ENCODE data around the gene USP12. TPM values are rescaled to one million over a fixed set of nuclear protein-coding genes. Genes with fewer than 3 reads are reported as not detected.
"Not testable (repeated sequence)": the region's sequence is repeated elsewhere in the genome, so short reads cannot be mapped to it uniquely, and the experiment has no call there.

USP12 gene
- total RNA-seq, 1 donor from 2014 or later, result 25.2 TPM

GRCh38 chr13:27080018-27080948 lies 91.3 kb downstream of the USP12 start:
- no peak for DNase-seq (ENCODE audit: low spot score)

DNA sequence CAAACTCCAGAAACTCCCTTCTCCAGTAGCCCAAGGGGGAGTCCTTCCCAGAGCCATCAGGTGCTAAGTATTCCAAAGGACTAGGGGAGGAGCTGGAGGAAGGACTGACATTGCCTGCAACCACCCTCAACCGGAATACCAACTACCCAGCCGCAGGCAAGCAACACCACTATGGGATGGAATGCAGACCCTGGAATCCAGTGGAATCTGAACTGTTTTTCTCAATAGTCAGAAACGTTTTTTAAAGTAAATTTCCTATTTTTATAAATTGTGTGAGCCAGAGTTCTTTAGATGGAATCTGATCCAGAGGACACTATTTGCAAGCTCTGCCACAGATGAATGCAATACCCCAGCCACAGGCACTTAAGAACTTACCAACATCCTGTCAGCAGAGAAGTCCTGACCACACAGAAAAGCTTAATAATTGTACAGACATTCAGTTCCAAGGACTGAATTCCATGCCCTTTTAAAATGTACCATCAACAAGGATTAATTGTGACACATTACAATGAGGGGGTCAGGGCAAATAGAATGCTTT lies 92.1 kb downstream of the USP12 start:
- no peak for DNase-seq (ENCODE audit: low spot score)

GRCh38 chr13:27077451-27077850 lies 94.2 kb downstream of the USP12 start:
- DNase-seq (ENCODE audit: low spot score), result no peak

- no peak for DNase-seq (ENCODE audit: low spot score)
These were observed 95.2 kb downstream of the USP12 start for GRCh38 chr13:27076421-27076820.

GRCh38 chr13:27073186-27073585 lies 98.4 kb downstream of the USP12 start:
- no peak for DNase-seq (ENCODE audit: low spot score)

DNA sequence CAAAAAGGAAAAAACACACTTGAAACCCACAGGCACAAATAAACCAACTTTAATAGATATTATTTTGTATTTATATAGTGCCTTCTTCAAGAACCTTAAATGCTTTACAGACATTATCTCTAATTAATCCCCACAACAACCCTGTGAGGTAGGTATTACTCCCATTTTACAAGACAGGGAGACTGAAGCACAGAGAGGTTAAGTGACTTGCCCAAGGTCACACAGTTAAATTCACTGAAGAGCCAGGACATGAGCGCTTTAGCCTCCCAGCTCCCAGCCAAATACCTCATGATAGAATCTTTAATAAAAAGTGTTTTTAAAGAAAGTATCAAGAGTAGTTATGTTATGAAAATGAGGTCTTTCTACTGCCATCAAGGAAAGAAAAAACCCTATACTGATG lies 105.5 kb downstream of the USP12 start:
- DNase-seq (ENCODE audit: low spot score), result not testable (repeated sequence)

DNA sequence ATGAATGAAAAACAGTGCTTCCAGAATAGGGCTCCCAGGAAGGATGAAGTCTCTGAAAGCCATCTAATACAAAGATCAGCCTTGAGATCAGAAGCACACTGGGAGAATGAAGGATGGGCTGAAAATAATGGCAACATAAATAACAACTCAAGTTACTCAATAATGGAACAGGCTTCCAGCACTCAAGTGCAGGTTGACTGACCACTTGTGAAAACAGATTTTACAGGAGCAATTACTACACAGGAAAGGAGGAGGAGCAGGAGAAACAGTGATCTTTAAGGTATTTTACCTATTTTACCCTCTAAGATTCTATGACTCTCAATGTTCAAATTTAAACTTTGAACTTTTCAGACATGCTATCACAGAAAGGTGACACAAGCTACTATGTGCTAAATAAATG lies 106.0 kb downstream of the USP12 start:
- DNase-seq (ENCODE audit: low spot score), result no peak

GRCh38 chr13:27064252-27064995 lies 107.2 kb downstream of the USP12 start:
- DNase-seq (ENCODE audit: low spot score), result no peak

DNA sequence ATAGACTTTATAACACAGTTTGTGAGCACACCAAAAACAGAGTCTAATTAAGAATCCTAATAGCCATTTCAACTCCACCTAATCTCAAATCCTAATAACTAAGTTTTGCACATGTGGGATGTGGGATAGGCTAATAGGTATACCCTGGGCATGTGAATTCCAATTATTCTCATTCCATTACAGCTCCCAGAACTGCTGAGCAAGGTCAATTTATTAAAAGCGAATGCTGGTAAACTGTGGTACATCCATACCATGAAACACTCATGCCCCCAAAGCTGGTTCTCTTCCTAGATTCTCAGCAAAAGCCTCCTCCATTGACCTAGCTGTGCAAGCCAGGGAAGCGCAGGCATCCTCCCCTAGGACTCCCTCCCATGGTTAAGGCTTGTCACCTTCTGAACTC lies 113.8 kb downstream of the USP12 start:
- no peak for DNase-seq (ENCODE audit: low spot score)

GRCh38 chr13:27055526-27055925 lies 116.1 kb downstream of the USP12 start:
- no peak for DNase-seq (ENCODE audit: low spot score)

GRCh38 chr13:27054760-27055159 lies 116.9 kb downstream of the USP12 start:
- no peak for DNase-seq (ENCODE audit: low spot score)

DNA sequence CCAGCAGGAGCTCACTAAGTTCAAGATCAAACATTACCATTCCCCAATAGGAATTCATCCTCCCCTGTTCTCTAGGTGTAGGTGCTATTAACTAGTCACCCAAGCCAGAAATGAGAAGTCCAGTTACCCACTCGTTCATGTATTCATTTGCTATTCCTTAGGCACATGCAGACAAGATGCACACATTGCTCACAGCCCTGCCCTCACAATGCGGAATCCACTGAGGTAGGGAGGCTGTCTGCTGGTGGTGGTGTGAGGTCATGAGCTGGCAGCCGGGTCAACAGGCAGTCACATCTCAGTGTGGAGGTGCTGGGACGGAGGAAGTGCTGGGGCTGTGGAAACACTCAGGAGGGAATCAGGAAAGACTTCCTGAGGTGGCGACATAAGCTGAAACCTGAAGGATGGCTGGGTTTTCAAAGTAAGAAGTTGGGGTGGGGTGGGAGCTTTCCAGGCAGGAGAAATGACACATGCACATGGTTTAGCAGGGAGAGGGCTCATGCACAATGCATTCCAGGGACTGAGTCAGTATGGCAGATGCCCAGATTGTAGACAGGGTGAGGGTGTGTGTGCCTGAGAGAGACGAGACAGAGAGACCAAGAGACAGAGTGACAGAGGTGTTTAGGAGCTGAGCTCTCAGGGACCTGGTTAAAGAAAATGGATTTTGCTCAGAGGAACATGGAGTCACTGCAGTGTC lies 117.6 kb downstream of the USP12 start:
- DNase-seq (ENCODE audit: low spot score), result no peak

DNA sequence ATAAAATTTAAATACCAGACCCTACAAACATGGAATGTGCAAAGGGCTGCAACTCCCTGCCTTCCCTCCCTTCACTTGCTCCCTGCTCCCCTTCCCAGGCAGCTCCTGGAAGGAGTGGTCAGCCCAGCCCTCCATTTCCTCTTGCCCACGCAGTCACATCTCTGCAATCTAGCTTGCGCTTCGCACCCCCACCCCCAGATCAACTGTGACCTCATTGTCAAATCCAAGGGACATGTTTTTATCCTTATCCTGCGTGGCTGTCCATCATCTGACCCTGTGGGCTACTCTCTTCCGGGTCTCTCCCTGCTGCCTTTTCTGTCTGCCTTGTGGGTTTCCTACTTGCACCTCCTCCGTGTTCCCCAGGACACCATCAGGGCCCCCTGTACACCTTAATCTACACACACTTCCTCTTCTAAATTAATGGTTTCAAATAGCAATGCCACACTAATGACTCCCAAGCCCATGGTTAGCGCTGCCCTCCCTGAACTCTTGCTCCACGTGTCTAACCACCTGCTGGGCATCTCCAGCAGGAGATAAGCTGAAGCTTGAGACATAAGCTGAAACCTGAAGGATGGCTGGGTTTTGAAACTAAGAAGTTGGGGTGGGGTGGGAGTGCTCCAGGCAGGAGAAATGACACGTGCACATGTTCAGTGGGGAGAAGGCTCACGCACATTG lies 118.3 kb downstream of the USP12 start:
- DNase-seq (ENCODE audit: low spot score), result no peak

DNA sequence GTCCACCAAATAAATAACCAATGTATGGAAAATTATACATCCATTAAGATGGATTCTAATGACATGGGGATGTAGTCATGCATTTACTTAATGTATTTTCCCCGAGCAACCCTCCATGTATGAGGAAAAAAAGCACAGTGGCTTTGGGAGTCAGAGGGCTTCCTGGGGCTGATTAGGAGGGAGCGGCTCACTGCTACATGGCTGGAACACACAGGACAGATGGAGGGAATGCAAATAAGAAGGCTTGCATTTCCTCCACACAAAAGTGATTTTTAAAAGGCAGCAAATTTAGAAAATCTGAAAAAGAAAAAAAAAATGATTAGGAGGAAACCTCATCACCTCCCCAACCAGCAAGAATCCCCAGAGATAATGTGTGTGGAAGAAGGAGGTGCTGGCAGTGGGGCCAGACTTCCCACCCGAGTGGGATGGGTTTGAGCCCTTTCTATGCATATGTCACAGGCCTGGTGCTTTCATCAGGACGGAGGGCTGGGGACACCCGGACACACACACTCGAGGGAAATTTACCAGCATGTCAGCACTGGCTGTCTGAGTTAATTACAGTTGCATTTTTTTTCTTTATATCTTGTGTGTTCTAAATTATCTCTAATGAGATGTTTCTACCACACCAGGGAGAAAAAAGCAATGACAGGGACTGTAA lies 118.9 kb downstream of the USP12 start:
- no peak for DNase-seq (ENCODE audit: low spot score)

- no peak for DNase-seq (ENCODE audit: low spot score)
These were observed 124.5 kb downstream of the USP12 start for GRCh38 chr13:27047081-27047480.

DNA sequence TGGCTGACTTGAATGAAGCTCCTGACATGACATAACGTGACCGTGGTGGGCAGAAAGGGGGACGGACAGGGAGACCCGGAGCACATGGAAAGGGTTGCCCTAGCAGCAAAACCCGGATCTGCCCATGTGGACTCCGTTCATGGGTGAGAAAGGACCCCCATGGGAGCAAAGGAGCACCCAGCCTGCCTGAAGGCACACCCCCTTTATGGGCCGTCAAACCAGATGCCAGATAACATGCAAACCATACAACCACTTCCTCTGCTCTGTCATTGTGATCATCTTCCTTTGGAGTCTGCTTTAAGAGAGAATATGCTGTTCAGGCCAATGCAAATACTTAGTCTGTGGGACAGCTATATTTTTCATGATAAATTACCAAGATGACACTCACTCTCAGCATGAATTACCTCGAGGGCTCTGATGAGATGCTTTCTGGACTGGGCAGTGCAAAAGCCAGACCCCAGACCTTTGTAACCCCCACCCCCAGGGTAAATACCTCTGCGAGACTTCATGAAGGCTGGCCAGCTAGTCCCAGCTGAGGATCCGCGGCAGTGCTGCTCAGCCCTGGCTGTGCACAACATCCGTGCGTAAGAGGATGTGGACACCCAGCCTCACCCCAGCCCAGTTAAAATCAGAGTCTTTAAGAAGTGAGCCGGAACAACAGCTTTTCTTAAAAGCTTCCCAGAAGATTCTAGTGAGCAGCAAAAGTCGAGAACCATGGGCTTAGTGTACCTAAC lies 126.6 kb downstream of the USP12 start:
- DNase-seq (ENCODE audit: low spot score), result no peak

GRCh38 chr13:27043013-27043412 lies 128.6 kb downstream of the USP12 start:
- DNase-seq (ENCODE audit: low spot score), result no peak

DNA sequence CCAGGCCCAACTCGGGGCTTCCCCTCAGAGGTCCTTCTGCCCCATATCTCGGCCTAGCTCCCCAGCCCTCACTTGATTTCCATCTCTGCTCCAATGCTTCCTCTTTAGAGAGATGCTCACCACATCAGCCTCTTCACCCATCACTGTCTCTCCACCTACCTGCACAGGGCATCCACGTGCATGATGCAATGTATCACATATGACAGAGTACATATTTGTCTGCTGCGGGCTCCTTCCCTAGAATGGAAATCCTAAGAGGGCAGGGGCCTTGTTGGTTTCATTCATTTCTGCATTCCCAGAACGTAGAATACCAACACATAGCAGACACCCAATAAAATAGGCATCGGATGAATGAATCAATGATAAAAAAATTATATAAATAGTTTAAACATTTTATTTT lies 130.3 kb downstream of the USP12 start:
- DNase-seq (ENCODE audit: low spot score), result no peak

DNA sequence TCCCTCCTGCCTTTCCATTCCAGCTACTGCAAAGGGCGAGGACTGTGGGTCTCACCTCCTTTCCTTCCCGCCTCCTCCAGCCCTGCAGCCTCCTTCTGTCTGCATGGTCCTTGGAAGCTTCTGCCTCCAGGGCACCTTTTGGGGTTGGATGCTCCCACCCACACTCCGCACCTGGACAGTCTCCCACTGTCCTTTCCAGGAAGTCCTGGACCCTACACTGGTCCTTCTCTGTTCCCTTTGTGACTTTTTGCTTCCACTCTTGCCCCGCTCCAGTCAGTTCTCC lies 130.8 kb downstream of the USP12 start:
- no peak for DNase-seq (ENCODE audit: low spot score)

- peak; percentile 85 for DNase-seq (ENCODE audit: low spot score)
These were observed 132.4 kb downstream of the USP12 start for GRCh38 chr13:27039171-27039701.

Measured in mesenteric fat pad (tissue), 1 donor.